ENCODE measurements around the gene TMEM69.

DNA sequence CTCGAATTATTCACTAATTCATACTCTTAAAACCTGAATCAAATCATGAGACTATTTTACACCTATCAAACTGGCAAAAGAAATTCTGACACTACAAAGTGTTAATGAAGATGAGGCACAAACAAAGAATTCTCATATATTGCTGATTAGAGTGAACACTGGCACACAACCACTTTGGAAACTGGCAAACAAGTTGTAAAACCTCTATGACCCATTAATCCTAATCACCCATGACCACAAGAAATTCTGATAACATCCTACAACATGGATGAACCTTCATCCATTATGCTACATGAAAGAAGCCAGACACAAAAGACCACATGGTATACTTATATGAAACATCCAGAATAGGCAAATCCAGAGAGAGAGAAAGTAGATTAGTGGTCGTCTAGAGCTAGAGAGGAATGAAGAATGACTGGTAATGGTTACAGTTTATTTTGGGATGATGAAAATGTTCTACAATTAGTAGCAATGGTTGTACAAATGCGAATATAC lies 10.2 kb upstream of the TMEM69 start:
- TF ChIP-seq, protein P1, sequence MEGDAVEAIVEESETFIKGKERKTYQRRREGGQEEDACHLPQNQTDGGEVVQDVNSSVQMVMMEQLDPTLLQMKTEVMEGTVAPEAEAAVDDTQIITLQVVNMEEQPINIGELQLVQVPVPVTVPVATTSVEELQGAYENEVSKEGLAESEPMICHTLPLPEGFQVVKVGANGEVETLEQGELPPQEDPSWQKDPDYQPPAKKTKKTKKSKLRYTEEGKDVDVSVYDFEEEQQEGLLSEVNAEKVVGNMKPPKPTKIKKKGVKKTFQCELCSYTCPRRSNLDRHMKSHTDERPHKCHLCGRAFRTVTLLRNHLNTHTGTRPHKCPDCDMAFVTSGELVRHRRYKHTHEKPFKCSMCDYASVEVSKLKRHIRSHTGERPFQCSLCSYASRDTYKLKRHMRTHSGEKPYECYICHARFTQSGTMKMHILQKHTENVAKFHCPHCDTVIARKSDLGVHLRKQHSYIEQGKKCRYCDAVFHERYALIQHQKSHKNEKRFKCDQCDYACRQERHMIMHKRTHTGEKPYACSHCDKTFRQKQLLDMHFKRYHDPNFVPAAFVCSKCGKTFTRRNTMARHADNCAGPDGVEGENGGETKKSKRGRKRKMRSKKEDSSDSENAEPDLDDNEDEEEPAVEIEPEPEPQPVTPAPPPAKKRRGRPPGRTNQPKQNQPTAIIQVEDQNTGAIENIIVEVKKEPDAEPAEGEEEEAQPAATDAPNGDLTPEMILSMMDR (conservative IDR thresholded peaks at IDR 0.05), result no peak
- no peak for TF ChIP-seq ZFX (IDR thresholded peaks at IDR 0.05)

Measured in C4-2B (cell line).